GM12873 (cell line): ENCODE results near the gene MRPS6.

ENCODE experiments used
- TF ChIP-seq, protein P1 (sequence below): IDR thresholded peaks from 2 replicates; pipeline ENCODE4 v1.5.1; 2012; ENCODE audit warnings: low read depth, mild to moderate bottlenecking, moderate library complexity, low read length, control low read depth; ENCODE audit not compliant: insufficient read depth; ENCODE audit errors: missing control alignments

The MRPS6 gene

DNA sequence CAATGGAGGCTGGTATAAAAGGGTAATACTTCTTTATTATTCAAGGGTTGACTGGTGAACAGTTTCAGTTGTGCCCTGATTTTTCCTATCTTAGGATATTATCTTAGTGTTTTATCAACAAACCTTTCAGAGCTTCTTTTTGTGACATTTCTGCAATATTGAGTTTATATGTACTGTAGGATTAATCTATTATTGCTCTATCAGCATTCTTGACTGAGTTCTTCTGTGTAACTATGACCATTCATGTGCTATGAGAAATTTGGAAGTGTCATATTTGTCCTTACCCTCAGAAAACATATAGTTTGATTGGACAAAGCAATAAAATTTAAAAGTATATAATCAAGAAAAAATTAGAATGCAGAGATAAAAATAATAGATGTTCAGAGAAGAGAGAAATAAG, 25.5 kb upstream of the MRPS6 start:
- TF ChIP-seq, protein P1, sequence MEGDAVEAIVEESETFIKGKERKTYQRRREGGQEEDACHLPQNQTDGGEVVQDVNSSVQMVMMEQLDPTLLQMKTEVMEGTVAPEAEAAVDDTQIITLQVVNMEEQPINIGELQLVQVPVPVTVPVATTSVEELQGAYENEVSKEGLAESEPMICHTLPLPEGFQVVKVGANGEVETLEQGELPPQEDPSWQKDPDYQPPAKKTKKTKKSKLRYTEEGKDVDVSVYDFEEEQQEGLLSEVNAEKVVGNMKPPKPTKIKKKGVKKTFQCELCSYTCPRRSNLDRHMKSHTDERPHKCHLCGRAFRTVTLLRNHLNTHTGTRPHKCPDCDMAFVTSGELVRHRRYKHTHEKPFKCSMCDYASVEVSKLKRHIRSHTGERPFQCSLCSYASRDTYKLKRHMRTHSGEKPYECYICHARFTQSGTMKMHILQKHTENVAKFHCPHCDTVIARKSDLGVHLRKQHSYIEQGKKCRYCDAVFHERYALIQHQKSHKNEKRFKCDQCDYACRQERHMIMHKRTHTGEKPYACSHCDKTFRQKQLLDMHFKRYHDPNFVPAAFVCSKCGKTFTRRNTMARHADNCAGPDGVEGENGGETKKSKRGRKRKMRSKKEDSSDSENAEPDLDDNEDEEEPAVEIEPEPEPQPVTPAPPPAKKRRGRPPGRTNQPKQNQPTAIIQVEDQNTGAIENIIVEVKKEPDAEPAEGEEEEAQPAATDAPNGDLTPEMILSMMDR = no peak

DNA sequence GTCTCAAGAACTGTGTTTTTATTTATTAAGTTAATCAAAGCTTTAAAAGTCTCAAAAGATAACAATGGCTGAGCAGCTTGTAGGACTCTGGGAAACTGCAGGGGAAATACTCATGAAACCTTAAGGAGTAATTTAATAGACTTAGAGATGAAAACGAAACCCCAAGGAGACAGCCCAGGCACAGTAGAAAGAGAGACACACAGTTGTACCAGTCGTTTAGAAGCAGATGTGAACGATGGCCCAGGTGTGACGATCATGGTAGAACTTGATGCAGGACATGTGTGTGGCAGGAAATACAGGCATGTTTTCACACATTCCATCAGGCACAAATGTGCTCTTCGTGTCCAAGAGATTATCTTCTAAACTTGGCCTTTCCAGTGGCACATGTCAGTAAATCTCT, 21.2 kb upstream of the MRPS6 start:
- TF ChIP-seq, protein P1 = no peak

DNA sequence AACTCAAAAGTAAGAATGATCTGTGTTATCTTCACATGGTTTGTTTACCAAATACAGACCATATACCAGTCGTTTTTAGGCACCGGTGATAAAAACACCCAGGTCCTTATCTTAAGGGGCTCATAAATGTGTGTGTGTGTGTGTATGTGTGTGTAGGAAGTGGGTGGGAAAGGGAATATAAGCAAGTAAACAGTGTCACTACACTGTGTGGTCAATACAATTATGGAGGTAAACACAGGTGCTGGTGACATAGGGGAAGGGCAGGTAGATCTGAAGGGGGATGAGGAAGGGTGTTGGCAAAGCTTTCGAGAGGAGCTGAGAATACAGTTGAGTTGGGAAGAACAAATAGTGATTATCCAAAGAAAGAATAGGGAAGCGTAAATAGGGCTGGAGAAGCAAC, 19.1 kb upstream of the MRPS6 start:
- TF ChIP-seq, protein P1 = no peak

- TF ChIP-seq, protein P1 = no peak
These were observed 17.8 kb upstream of the MRPS6 start for GRCh38 chr21:34055615-34056014.

- TF ChIP-seq, protein P1 = no peak
These were observed 11.4 kb upstream of the MRPS6 start for GRCh38 chr21:34061983-34062382.

- TF ChIP-seq, protein P1 = no peak
These were observed 8.4 kb upstream of the MRPS6 start for GRCh38 chr21:34065027-34065426.

GRCh38 chr21:34071683-34072082, 1.7 kb upstream of the MRPS6 start:
- TF ChIP-seq, protein P1 = no peak
